MV-4-11 (cell line): ENCODE results near the gene TRIM23.
"Not testable (repeated sequence)": the region's sequence is repeated elsewhere in the genome, so short reads cannot be mapped to it uniquely, and the experiment has no call there.

Experiments
- DNase-seq: peaks from one replicate; lab custom pipeline; 2025; lab: John Stamatoyannopoulos, UW

TRIM23 gene

GRCh38 chr5:65624025-65624570 is at the start of gene TRIM23:
TRIM23 (minus strand) TSS chr5:65624333; CDS start chr5:65624274, 59 bp downstream.
- peak; percentile 92 for DNase-seq

- DNase-seq: no peak
Measured at GRCh38 chr5:65672796-65673195, 48.7 kb upstream of the TRIM23 start.

- peak; percentile 88 for DNase-seq
Measured at GRCh38 chr5:65668696-65669095, 44.6 kb upstream of the TRIM23 start.

- DNase-seq: peak; percentile 9
Measured at GRCh38 chr5:65663804-65664521, 39.8 kb upstream of the TRIM23 start.

GRCh38 chr5:65654713-65655112 is 30.6 kb upstream of the TRIM23 start:
- no peak for DNase-seq

- DNase-seq: no peak
Measured at GRCh38 chr5:65651144-65651543, 27.0 kb upstream of the TRIM23 start.

- DNase-seq: no peak
Measured at GRCh38 chr5:65647941-65648340, 23.8 kb upstream of the TRIM23 start.

- DNase-seq: no peak
Measured at GRCh38 chr5:65646938-65647337, 22.8 kb upstream of the TRIM23 start.

GRCh38 chr5:65640240-65640639 is 16.1 kb upstream of the TRIM23 start:
- no peak for DNase-seq

- DNase-seq: no peak
Measured at GRCh38 chr5:65630981-65631380, 6.8 kb upstream of the TRIM23 start.

GRCh38 chr5:65625743-65626142 is 1.6 kb upstream of the TRIM23 start:
- no peak for DNase-seq

GRCh38 chr5:65624571-65625555 is 730 bp upstream of the TRIM23 start, which contains the start of the genes SHLD3 and TRAPPC13:
SHLD3 (plus strand) TSS chr5:65625027; CDS start chr5:65629588, 4,561 bp downstream.
TRAPPC13 (plus strand) TSS chr5:65625027; CDS start chr5:65625061, 34 bp downstream.
- peak; percentile 91 for DNase-seq

- no peak for DNase-seq
Measured at GRCh38 chr5:65623482-65623881, 651 bp downstream of the TRIM23 start.

GRCh38 chr5:65621961-65622360 is 2.2 kb downstream of the TRIM23 start:
- DNase-seq: not testable (repeated sequence)

- DNase-seq: no peak
Measured at GRCh38 chr5:65620021-65620420, 4.1 kb downstream of the TRIM23 start.

GRCh38 chr5:65612298-65612907 is 11.7 kb downstream of the TRIM23 start:
- DNase-seq: no peak

- no peak for DNase-seq
Measured at GRCh38 chr5:65611524-65611923, 12.6 kb downstream of the TRIM23 start.

GRCh38 chr5:65601761-65602160 is 22.4 kb downstream of the TRIM23 start:
- not testable (repeated sequence) for DNase-seq

GRCh38 chr5:65588694-65589093 is 35.4 kb downstream of the TRIM23 start:
- no peak for DNase-seq

GRCh38 chr5:65577141-65577540 is 47.0 kb downstream of the TRIM23 start:
- DNase-seq: peak; percentile 2

GRCh38 chr5:65570598-65571226 is 53.4 kb downstream of the TRIM23 start:
- DNase-seq: no peak
